Glomerular endothelial cell (primary cell): ENCODE measurements around the gene ING4. TPM values are rescaled to one million over a fixed set of nuclear protein-coding genes. Genes with fewer than 3 reads are reported as not detected.
"Not testable (repeated sequence)": the region's sequence is repeated elsewhere in the genome, so short reads cannot be mapped to it uniquely, and the experiment has no call there.

Source experiments
- DNase-seq: peaks from one replicate; pipeline ENCODE4 v3.0.0-alpha.2; 2011; ENCODE audit warnings: low read depth, low spot score; ENCODE audit errors: extremely low read depth
- total RNA-seq: library from RNA; depleted of rRNA; stranded (reverse); fragments of >200 nt; gene quantifications from 2 replicates; pipeline ENCODE4 v1.2.3, GENCODE V29; 2015

The ING4 gene
- total RNA-seq, result 49.7 and 55.1 TPM in 2 replicates

DNA sequence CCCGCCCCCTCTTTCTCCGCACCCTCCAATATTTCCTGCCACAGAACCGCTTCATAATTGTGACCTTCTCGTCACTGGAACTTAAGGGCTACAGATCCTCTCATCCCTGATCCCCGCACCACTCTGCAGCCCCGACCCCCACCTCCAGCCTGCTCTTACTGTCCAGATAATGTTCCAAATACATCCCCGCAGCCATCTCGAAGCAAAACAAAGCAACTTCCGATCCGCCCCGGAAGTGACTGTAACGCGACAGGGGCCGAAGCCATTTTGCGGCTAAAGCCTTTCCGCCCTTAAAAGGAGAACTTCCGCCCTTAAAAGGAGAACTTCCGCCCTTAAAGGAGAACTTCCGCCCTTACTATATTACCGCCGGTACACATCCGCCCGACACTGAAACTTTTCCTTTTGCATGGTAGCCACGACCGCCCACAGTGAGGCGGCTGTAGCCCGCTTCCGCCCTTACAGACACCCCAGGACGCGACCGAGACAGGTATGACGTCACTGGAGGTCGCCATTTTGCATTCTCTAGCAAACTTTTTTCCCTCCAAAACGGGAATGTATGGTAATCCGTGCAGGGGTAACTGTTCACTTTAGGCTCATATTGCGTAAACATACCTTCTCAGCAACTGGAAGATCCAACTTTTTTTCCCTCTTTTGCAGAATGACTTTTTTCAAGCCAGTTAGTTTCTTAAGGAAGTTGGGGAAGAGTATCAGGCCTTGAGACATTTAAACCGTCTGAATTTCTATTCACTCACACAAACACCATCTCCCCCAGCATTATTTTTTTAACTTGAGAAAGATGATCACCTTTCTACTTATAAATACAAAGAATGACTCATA lies at the start of gene ING4:
Gene ING4, minus strand, starts transcription at position 214 of the 837 bp plus-strand sequence. Its CDS starts 18 bp downstream, at position 196.
- DNase-seq, result peak; percentile 93

DNA sequence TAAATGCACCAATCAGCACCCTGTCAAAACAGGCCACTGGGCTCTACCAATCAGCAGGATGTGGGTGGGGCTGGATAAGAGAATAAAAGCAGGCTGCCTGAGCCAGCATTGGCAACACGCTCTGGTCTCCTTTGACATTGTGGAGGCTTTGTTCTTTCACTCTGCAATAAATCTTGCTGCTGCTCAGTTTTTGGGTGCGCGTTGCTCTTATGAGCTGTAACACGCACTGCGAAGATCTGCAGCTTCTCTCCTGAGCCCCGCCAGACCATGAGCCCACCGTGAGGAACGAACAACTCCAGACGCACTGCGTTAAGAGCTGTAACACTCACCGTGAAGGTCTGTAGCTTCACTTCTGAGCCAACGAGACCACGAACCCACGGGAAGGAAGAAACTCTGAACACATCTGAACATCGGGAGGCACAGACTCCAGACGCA lies 46.1 kb upstream of the ING4 start:
- DNase-seq, result no peak

DNA sequence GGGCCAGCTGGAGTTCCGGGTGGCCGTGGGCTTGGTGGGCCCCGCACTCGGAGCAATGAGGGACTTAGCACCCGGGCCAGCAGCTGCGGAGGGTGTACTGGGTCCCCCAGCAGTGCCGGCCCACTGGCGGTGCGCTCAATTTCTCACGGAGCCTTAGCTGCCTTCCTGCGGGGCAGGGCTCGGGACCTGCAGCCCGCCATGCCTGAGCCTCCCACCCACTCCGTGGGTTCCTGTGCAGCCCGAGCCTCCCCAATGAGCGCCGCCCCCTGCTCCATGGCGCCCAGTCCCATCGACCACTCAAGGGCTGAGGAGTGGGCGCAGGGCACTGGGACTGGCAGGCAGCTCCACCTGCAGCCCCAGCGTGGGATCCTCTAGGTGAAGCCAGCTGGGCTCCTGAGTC lies 45.4 kb upstream of the ING4 start:
- DNase-seq, result not testable (repeated sequence)

DNA sequence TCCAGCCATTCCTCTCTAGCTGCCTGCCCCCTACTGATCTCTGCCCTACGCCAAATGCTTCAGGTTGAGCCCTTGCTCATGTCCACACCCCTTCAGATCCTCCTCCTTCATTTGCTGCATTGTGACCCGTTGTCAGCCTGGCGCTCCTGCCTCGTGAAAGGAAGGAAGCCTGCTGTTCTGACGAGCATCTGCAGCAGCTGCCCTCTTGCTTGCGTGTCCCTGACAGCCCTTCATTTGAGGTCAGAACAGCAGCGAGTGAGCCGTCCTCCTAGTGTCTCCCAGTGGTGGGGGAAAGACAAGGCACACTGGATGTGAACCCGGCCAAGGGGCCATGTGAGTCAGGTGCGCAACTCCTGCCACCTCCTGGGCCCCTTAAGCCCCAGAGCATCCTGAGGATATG lies 40.7 kb upstream of the ING4 start:
- no peak for DNase-seq

- DNase-seq, result no peak
Measured at GRCh38 chr12:6701078-6701768, 38.3 kb upstream of the ING4 start.

GRCh38 chr12:6700646-6701051 lies 37.7 kb upstream of the ING4 start, which contains the start of gene PIANP:
Gene PIANP (minus strand): TSS chr12:6700815. CDS start chr12:6698061, 2,754 bp downstream.
- DNase-seq, result no peak

DNA sequence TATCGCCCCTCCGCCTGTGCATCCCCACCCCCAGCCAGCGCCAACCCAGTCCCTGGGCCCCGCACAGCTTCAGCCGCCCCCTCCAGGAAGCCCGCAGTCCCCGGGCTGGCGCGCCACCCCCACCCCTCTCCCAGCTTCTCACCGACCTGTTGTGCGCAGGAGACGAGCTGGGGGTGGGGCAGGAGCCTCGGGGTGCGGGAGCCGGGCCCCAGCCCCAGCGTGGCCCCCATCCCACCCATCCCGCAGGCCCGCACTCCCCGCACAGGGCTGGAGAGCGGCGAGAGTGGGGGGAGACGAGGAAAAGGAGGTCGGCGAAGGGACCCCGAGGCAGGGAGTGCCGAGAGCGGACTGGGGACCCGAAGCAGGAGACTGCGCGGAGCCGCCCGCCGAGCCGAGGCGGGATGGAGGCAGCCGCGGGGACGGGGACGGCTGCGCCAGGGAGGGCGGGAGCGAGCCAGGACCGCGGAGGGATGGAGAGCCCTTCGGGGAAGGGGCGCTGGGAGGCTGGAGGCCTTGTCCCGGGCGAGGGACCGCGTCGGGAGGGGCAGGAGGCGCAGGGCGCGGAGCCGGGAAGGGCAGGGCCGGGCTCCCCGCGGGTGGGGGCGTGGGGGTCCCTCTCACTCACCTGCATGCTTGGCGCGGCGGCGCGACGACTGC lies 37.2 kb upstream of the ING4 start:
- no peak for DNase-seq

DNA sequence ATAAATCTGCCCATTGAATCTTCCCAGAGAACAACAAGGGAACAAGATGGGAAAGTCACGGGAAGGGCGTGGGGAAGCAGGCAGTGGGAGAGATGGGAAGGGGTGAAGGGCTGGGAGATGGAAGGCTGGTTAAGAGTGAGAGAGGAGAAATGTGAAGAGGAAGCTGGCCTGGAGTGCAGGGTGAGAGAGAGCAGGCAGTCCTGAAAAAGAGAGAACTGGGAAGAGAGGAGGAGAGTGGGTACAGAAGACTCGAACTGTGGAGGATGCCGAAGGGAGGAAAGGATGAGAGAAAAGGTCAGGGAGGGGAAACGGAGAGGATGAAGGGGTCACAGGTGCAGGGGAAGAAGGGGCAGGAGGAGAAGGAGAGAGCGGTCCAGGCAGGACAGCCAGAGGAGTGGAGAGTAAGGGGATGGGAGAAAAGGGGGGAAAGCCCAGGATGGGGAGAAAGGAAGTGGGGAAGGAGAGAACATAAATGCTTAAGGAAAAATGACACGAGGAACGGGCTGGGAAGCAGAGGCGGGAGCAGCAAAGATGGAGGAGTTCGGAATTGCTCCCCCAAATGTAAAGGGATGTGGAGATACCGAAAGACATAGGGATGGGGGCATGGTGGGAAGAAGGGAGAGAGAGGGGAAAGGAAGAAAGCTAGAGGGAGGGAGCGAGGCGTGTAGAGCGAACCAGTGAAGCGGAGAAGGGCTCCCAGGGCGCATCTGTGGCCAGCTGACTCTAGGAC lies 36.5 kb upstream of the ING4 start:
- no peak for DNase-seq

DNA sequence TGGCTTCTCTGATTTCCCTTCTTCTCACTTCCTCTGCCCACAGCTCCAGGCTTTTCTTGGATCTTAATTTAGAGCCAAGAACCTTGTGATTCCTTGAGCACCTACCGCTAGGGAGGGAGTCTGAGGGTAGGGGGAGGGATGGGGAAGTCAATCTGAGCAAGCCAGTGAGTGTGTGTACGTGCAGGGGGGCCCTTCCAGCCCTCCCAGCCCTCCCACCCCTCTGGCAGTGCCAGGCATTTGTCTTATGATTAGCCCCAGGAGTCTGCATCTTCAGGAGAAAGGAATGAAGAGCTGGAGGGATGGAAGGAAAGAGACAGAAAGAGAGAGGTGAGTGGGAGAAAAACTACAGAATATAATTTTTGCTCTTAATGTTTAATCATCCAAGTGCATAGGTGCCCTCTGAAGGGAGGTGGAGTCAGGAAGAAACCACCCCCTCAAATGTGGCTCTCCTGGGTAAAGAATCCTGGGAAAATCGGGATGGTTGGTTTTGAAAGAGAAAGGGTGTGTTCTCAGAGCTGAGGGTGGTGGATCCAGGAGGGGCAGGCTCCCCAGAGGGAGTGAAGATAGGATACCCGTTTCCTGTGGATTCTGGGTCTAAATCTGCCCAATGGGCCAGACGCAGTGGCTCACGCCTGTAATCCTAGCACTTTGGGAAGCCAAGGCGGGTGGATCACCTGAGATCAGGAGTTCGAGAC lies 35.6 kb upstream of the ING4 start:
- DNase-seq, result no peak

- no peak for DNase-seq
Measured at GRCh38 chr12:6697584-6698351, 34.8 kb upstream of the ING4 start.

- no peak for DNase-seq
Measured at GRCh38 chr12:6696690-6697583, 34.0 kb upstream of the ING4 start.

- DNase-seq, result no peak
Measured at GRCh38 chr12:6695313-6696045, 32.6 kb upstream of the ING4 start.

- no peak for DNase-seq
Measured at GRCh38 chr12:6694701-6695100, 31.8 kb upstream of the ING4 start.

DNA sequence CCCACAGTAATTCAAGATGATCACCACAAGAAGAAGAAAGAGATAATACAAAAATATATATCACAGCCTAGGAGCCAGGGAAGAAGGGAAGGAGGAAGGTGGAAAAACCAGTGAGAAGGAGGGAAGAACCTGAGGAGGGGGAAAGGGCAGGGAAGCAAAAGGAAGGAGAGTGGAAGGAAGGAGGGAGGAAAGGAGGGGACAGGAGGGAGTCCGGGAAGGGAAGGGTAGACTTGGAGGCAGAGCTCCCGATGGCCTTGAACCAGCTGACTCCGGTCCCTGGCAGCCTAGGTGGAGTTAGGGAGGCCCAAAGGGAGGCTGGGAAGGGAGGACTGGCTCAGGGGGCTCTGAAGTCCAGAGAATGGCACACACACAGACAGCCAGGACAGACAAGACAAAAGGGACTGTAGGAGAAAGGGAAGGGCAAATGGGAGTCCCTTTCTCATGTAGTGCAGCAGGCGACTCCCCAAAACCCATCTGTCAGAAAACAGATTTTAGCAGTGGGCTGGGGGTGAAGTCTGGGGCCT lies 31.0 kb upstream of the ING4 start:
- no peak for DNase-seq

GRCh38 chr12:6692888-6693287 lies 30.0 kb upstream of the ING4 start:
- DNase-seq, result no peak

- no peak for DNase-seq
Measured at GRCh38 chr12:6691473-6691872, 28.6 kb upstream of the ING4 start.
